MCF 10A (cell line): ENCODE results near the gene SEC63. TPM values are rescaled to one million over a fixed set of nuclear protein-coding genes. Genes with fewer than 3 reads are reported as not detected.
"Not testable (repeated sequence)": the region's sequence is repeated elsewhere in the genome, so short reads cannot be mapped to it uniquely, and the experiment has no call there.

Experiments used
- BruUV-seq: library from RNA; stranded (reverse); fragments of 400-500 nt; replicated peaks from 2 replicates; lab custom pipeline; 2021; lab: Mats Ljungman, UMichigan
- CTCF ChIA-PET: fragments of 300-600 bp; sonication (Branson Sonifier 250); formaldehyde crosslinking; extraction: SDS; loops from one replicate; lab custom pipeline; 2021; ENCODE audit warnings: antibody characterized with exemption, inconsistent platforms; lab: Yijun Ruan, JAX
- POLR2A ChIA-PET: fragments of 300-600, 350-650 bp; sonication (Branson Sonifier 250); formaldehyde crosslinking; extraction: SDS; loops from one replicate; lab custom pipeline; 2020; ENCODE audit warnings: antibody characterized with exemption, inconsistent platforms; lab: Yijun Ruan, JAX
- DNase-seq: peaks from one replicate; pipeline ENCODE4 v3.0.0-alpha.2; 2018; ENCODE audit not compliant: unreplicated experiment
- H3K27ac Mint-ChIP-seq: one replicate; pipeline ENCODE4 v1.8.0; 2022; ENCODE audit warnings: mild to moderate bottlenecking, low read depth, mixed read lengths; ENCODE audit not compliant: unreplicated experiment
- H3K27me3 Mint-ChIP-seq: one replicate; pipeline ENCODE4 v1.8.0; 2022; ENCODE audit warnings: mixed read lengths; ENCODE audit not compliant: insufficient read depth, unreplicated experiment
- H3K36me3 Mint-ChIP-seq: one replicate; pipeline ENCODE4 v1.8.0; 2022; ENCODE audit warnings: mild to moderate bottlenecking, moderate library complexity, mixed read lengths; ENCODE audit not compliant: insufficient read depth, unreplicated experiment
- H3K4me1 Mint-ChIP-seq: one replicate; pipeline ENCODE4 v1.8.0; 2022; ENCODE audit warnings: mixed read lengths; ENCODE audit not compliant: insufficient read depth, unreplicated experiment
- H3K4me3 Mint-ChIP-seq: one replicate; pipeline ENCODE4 v1.8.0; 2022; ENCODE audit warnings: mild to moderate bottlenecking, moderate library complexity, mixed read lengths; ENCODE audit not compliant: unreplicated experiment
- H3K9me3 Mint-ChIP-seq: one replicate; pipeline ENCODE4 v1.8.0; 2022; ENCODE audit warnings: mixed read lengths; ENCODE audit not compliant: unreplicated experiment
- CTCF ChIP-seq: fragments of 200-600 bp; IDR thresholded peaks from one replicate; pipeline ENCODE4 v1.8.0; 2022; ENCODE audit warnings: antibody characterized with exemption, mild to moderate bottlenecking; ENCODE audit not compliant: unreplicated experiment
- intact Hi-C: fragments of 100-400 bp; cut with micrococcal nuclease; formaldehyde crosslinking; loops from 2 replicates; pipeline ENCODE4 v1.14.1; 2022
- total RNA-seq: library from RNA; stranded (reverse); gene quantifications from 2 replicates; pipeline ENCODE4 v1.2.3, GENCODE V29; 2022

Gene SEC63
- total RNA-seq, 1 experiment from 2014 or later: 204 TPM

- ChIA-PET POLR2A (interaction anchor here (0.6 to 0.7 kb wide), 2 partner anchors 18 to 361 kb away, joined by 3 to 5 read pairs; no protein-coding TSS in a partner anchor), CTCF (interaction anchor here (1.1 to 4.2 kb wide), 2 partner anchors 12 to 55 kb away, joined by 3 to 57 read pairs; no protein-coding TSS in a partner anchor)
- peak; percentile 30 for DNase-seq
- TF ChIP-seq CTCF: no peak
- no peaks in the 10 kb centered on the region for H3K36me3 Mint-ChIP-seq
- H3K27ac Mint-ChIP-seq: no peak overlapping the region
- H3K4me1 Mint-ChIP-seq: no peaks in the 10 kb centered on the region
- no peaks in the 10 kb centered on the region for H3K27me3 Mint-ChIP-seq
- no peak overlapping the region for H3K4me3 Mint-ChIP-seq
- no TSS peak for BruUV-seq
- no peaks in the 10 kb centered on the region for H3K9me3 Mint-ChIP-seq
- intact Hi-C loops: no loop called here
Measured at GRCh38 chr6:107991772-107992550, 34.0 kb upstream of the SEC63 start.

- Mint-ChIP-seq H3K9me3 (no peaks in the 10 kb centered on the region), H3K36me3 (no peaks in the 10 kb centered on the region), H3K4me3 (no peak overlapping the region), H3K27ac (no peak overlapping the region), H3K27me3 (no peaks in the 10 kb centered on the region), H3K4me1 (no peaks in the 10 kb centered on the region)
- no peak for DNase-seq
- TF ChIP-seq CTCF: no peak
- BruUV-seq: no TSS peak
- POLR2A ChIA-PET: interaction anchor here (0.7 kb wide), 1 partner anchor 19 kb away, joined by 5 read pairs; no protein-coding TSS in a partner anchor
- intact Hi-C loops: no loop called here
- CTCF ChIA-PET: interaction anchor here (1.1 to 4.2 kb wide), 3 partner anchors 11 to 59 kb away, joined by 3 to 57 read pairs (median 5); no protein-coding TSS in a partner anchor
Measured at GRCh38 chr6:107991061-107991460, 33.1 kb upstream of the SEC63 start.

GRCh38 chr6:107990587-107990986 is 32.6 kb upstream of the SEC63 start:
- H3K27me3 Mint-ChIP-seq, BruUV-seq, H3K4me1 Mint-ChIP-seq, DNase-seq, H3K9me3 Mint-ChIP-seq, H3K4me3 Mint-ChIP-seq, intact Hi-C loops, H3K27ac Mint-ChIP-seq, H3K36me3 Mint-ChIP-seq, POLR2A ChIA-PET: not testable (repeated sequence)
- CTCF ChIA-PET: interaction anchor here (0.8 to 4.2 kb wide), 4 partner anchors 10 to 59 kb away, joined by 3 to 57 read pairs (median 4); no protein-coding TSS in a partner anchor

GRCh38 chr6:107989166-107990094 is 31.4 kb upstream of the SEC63 start:
- POLR2A ChIA-PET: interaction anchor here (0.6 to 0.7 kb wide), 3 partner anchors 8 to 14 kb away, joined by 3 read pairs; no protein-coding TSS in a partner anchor
- no peak overlapping the region for H3K4me3 Mint-ChIP-seq
- no peak for TF ChIP-seq CTCF
- H3K36me3 Mint-ChIP-seq: no peaks in the 10 kb centered on the region
- CTCF ChIA-PET: interaction anchor here (0.6 to 4.2 kb wide), 4 partner anchors 9 to 243 kb away, joined by 3 to 57 read pairs (median 4); no protein-coding TSS in a partner anchor
- H3K9me3 Mint-ChIP-seq: no peaks in the 10 kb centered on the region
- no peaks in the 10 kb centered on the region for H3K4me1 Mint-ChIP-seq
- intact Hi-C loops: no loop called here
- H3K27me3 Mint-ChIP-seq: no peaks in the 10 kb centered on the region
- no peak for DNase-seq
- H3K27ac Mint-ChIP-seq: no peak overlapping the region
- BruUV-seq: no TSS peak
